ENCODE data around the gene TAP1.

GRCh38 chr6:32825966-32826365 lies 27.5 kb downstream of the TAP1 start:
- TF ChIP-seq ZNF274 (IDR thresholded peaks at IDR 0.05; ENCODE audit: low read depth, low read length) (no peak), YY1 (IDR thresholded peaks at IDR 0.05; ENCODE audit: insufficient read depth, insufficient read length) (no peak)
